ENCODE measurements around the gene SPNS1. TPM values are rescaled to one million over a fixed set of nuclear protein-coding genes. Genes with fewer than 3 reads are reported as not detected.

Gene SPNS1
- 32.6 and 70.6 TPM in 2 replicates for total RNA-seq

DNA sequence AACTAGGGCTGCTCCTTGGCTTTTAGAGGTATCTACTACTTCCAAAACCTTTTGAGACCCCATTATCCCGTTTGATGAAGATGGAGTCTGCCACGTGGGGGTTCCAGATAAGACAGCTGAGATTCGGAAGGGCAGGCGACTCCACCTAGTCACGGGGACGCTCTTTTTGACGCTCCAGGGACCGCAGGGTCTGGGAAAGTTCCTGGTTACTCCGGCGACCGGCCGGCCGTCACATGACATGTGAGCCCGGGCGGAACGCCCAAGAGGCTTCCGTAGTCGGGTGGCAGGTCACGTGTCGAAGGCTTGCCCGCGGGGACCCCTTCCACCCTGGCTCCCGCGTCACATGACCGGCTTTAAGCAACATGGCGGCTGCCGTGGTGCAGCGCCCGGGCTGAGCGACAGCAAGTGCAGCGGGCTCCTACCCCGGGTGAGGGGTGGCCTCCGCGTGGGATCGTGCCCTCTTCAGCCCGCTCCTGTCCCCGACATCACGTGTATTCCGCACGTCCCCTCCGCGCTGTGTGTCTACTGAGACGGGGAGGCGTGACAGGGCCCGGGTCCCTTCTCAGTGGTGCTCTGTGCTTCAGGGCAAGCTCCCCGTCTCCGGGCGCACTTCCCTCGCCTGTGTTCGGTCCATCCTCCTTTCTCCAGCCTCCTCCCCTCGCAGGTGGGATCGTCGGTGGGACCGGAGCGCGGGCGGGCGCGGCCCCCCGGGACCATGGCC, at the start of gene SPNS1:
Gene SPNS1, plus strand, starts transcription at position 342 of the 721 bp plus-strand sequence. Its CDS starts 374 bp downstream, at position 716.

GRCh38 chr16:28931801-28932225, 42.8 kb upstream of the SPNS1 start, which contains the start of gene CD19:
CD19 (plus strand) TSS chr16:28931971; CDS start chr16:28932001, 30 bp downstream.

GRCh38 chr16:28950648-28951409, 23.7 kb upstream of the SPNS1 start, which contains the start of gene NFATC2IP:
NFATC2IP (plus strand) TSS chr16:28950937; CDS start chr16:28951012, 75 bp downstream.

DNA sequence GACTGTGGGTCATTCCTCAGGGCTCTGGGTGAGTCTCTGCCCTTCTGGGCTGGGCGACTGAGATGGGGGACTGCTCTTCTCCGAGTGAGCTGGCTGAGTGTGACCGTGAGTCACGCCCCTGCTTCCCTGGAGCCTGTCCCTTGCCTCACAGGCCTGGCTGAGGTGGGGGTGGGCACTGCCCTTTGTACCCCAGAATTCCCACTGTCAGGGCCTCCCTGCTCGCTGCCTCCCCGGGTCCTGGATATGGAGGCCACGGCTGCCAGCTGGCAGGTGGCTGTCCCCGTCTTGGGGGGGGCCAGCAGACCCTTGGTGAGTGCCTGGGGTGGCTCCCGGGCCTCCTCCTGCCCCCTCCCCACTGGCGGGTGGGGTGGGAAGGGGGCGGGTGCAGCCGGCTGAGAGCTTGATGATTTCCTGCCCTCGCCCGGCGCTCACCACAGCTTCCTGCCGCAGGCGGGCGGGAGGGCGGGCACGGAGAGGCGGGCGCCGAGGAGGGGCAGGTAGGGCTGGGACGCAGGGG, 10.1 kb downstream of the SPNS1 start, which contains the start of gene LAT:
Gene LAT, plus strand, starts transcription at position 434 of the 517 bp plus-strand sequence. CDS start 366 bp downstream, outside the sequence.

Other genes starting within 250 kb of the SPNS1 start
- gene NPIPB9, start 223.0 kb upstream of the SPNS1 start, total RNA-seq: 3.9 TPM in 1 of 2 replicates, not detected in the other
- gene ATXN2L, start 151.8 kb upstream of the SPNS1 start, total RNA-seq: 54.6 and 59.0 TPM in 2 replicates
- gene TUFM, start 128.4 kb upstream of the SPNS1 start, total RNA-seq: 76.6 and 111 TPM in 2 replicates
- 19.7 and 26.7 TPM in 2 replicates for gene SH2B1, start 110.9 kb upstream of the SPNS1 start, total RNA-seq
- 0.11 and 0.39 TPM in 2 replicates for gene ATP2A1, start 96.3 kb upstream of the SPNS1 start, total RNA-seq
- 52.3 and 68.3 TPM in 2 replicates for gene RABEP2, start 49.5 kb upstream of the SPNS1 start, total RNA-seq
- gene CD19, start 42.8 kb upstream of the SPNS1 start, total RNA-seq: not detected in 2 replicates
- gene NFATC2IP, start 23.8 kb upstream of the SPNS1 start, total RNA-seq: 14.7 and 19.6 TPM in 2 replicates
- 0.79 and 1.2 TPM in 2 replicates for gene LAT, start 10.3 kb downstream of the SPNS1 start, total RNA-seq